ENCODE measurements around the gene RAVER1. TPM values are rescaled to one million over a fixed set of nuclear protein-coding genes. Genes with fewer than 3 reads are reported as not detected.
A peak's percentile ranks its signal among the peaks of the same experiment; 100 is the strongest.

Gene RAVER1
- total RNA-seq, 1 donor from 2014 or later, result 78.2 TPM

DNA sequence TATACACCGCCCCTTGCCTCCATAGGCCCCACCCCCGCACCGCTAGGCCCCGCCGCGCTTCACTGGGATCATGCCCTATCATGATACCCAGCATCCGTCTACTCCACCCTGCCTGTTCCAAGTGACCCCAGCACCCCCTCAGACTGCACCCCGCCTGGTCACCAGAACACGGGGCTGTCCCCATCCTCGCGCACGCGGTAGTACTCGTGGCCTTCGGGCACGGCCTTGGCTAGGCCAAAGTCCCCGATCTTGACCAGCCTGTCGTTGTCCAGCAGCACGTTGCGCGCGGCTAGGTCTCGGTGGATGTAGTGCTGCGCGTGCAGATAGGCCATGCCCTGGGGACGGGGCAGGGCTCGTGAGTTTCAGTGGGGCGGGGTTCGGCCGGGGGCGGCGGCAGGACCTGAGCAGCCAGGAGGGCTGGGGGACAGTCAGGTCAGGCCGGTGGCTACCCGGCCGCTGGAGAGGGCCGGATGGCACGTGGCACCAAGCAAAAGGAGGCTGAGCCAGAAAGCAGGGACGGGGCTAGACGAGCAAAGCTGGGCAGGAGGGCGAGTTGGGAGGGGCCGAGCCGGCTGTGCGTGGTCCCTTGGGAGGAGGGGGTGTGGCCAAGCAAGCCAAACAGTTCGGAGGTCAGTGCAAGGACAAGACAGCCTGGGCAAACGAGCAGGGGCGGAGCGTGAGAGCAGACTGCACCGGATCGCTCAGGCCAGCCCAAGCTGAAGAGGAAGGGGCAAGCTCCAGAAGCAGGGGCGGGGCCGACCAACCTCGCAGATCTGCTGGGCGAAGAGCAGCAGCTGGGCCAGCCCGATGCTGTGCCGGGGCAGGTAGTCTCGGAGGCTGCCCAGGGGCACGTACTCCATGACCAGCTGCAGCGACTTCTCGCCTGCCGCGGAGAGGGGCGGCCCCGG lies 19.7 kb upstream of the RAVER1 start:
- TF ChIP-seq, protein P1, sequence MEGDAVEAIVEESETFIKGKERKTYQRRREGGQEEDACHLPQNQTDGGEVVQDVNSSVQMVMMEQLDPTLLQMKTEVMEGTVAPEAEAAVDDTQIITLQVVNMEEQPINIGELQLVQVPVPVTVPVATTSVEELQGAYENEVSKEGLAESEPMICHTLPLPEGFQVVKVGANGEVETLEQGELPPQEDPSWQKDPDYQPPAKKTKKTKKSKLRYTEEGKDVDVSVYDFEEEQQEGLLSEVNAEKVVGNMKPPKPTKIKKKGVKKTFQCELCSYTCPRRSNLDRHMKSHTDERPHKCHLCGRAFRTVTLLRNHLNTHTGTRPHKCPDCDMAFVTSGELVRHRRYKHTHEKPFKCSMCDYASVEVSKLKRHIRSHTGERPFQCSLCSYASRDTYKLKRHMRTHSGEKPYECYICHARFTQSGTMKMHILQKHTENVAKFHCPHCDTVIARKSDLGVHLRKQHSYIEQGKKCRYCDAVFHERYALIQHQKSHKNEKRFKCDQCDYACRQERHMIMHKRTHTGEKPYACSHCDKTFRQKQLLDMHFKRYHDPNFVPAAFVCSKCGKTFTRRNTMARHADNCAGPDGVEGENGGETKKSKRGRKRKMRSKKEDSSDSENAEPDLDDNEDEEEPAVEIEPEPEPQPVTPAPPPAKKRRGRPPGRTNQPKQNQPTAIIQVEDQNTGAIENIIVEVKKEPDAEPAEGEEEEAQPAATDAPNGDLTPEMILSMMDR (conservative IDR thresholded peaks at IDR 0.05), result no peak
- H3K27ac Mint-ChIP-seq (ENCODE audit: unreplicated experiment), result peak overlapping the region; percentile 19
- no peaks in the 10 kb centered on the region for H3K27me3 Mint-ChIP-seq (ENCODE audit: low read depth)
- peak; percentile 59 for DNase-seq (ENCODE audit: low read depth, low spot score)
- H3K36me3 Mint-ChIP-seq (ENCODE audit: low read depth), result peaks cover 13% of the 10 kb centered on the region
- peak overlapping the region; percentile 49 for H3K4me3 Mint-ChIP-seq
- H3K4me1 Mint-ChIP-seq, result peaks cover 16% of the 10 kb centered on the region
- no peaks in the 10 kb centered on the region for H3K9me3 Mint-ChIP-seq

DNA sequence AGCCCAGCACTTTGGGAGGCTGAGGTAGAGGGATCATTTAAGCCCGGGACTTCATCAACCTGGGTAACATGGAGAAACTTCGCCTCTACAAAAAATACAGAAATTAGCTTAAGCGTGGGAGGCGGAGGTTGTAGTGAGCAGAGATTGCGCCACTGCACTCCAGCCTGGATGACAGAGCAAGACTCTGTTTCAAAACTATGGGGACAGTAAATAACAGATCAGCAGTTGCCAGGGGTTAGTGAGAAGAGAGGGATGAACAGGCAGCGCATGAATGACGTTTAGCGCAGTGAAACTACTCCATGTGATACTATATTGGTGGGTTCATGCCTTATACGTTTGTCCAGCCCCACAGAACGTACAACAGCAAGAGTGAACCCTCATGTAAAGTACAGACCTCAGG lies 13.2 kb upstream of the RAVER1 start:
- no peak overlapping the region for H3K4me3 Mint-ChIP-seq
- TF ChIP-seq, protein P1 (conservative IDR thresholded peaks at IDR 0.05), result no peak
- H3K4me1 Mint-ChIP-seq, result no peaks in the 10 kb centered on the region
- H3K27ac Mint-ChIP-seq (ENCODE audit: unreplicated experiment), result no peak overlapping the region
- H3K27me3 Mint-ChIP-seq (ENCODE audit: low read depth), result no peaks in the 10 kb centered on the region
- no peak for DNase-seq (ENCODE audit: low read depth, low spot score)
- H3K9me3 Mint-ChIP-seq, result no peaks in the 10 kb centered on the region
- no peaks in the 10 kb centered on the region for H3K36me3 Mint-ChIP-seq (ENCODE audit: low read depth)

DNA sequence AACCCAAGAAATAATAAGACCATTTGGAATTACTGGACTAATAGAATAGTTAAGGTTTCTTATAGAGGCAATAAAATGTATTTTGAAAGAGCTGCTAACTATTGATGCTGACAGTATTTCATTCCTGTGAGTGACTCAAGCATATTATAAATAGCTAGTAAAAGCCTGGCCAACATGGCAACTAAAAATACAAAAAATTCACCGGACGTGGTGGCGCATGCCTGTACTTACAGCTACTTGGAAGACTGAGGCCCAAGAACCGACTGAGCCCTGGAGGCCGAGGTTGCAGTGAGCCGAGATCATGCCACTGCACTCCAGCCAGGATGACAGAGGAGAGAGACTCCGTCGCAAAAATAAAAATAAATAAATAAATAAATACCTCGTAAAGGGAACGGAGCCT lies 11.5 kb upstream of the RAVER1 start:
- Mint-ChIP-seq H3K27me3 (ENCODE audit: low read depth) (no peaks in the 10 kb centered on the region), H3K27ac (ENCODE audit: unreplicated experiment) (no peak overlapping the region), H3K4me3 (no peak overlapping the region), H3K4me1 (no peaks in the 10 kb centered on the region), H3K36me3 (ENCODE audit: low read depth) (no peaks in the 10 kb centered on the region), H3K9me3 (no peaks in the 10 kb centered on the region)
- TF ChIP-seq, protein P1 (conservative IDR thresholded peaks at IDR 0.05), result no peak
- no peak for DNase-seq (ENCODE audit: low read depth, low spot score)

DNA sequence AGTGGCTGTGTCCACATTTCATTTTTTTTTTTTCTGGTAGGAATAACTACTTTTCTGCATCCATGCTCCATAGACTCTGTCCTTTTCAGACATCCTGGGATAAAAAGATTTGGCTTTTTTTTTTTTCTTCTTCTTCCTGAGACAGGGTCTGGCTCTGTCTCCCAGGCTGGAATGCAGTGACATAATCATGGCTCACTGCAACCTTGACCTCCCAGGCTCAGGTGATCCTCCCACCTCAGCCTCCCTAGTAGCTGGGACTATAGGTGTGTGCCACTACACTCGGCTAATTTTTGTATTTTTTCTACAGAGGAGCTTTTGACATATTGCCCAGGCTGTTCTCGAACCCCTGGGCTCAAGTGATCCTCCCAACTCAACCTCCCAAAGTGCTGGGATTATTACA lies 10.2 kb upstream of the RAVER1 start:
- H3K4me1 Mint-ChIP-seq, result no peaks in the 10 kb centered on the region
- no peak overlapping the region for H3K4me3 Mint-ChIP-seq
- no peaks in the 10 kb centered on the region for H3K36me3 Mint-ChIP-seq (ENCODE audit: low read depth)
- H3K27ac Mint-ChIP-seq (ENCODE audit: unreplicated experiment), result no peak overlapping the region
- TF ChIP-seq, protein P1 (conservative IDR thresholded peaks at IDR 0.05), result no peak
- H3K27me3 Mint-ChIP-seq (ENCODE audit: low read depth), result no peaks in the 10 kb centered on the region
- no peaks in the 10 kb centered on the region for H3K9me3 Mint-ChIP-seq
- no peak for DNase-seq (ENCODE audit: low read depth, low spot score)

DNA sequence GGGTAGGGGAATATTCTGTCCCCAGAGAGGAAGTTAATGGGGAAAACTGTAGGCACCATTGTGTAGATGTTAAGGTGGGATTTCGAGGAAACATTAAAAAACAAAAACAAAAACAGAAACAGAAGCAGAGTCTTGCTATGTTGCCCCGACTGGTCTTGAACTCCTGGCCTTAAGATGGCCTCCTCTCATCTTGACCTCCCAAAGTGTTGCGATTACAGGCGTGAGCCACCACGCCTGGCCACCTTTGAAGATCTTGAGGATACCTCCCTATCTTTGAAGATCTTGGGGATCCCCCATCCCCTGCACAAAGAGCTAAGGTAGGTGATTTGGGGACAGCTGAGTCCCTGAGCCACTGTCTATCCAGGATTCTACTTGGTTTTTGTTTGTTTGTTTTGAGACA lies 6.6 kb upstream of the RAVER1 start:
- no peak overlapping the region for H3K27ac Mint-ChIP-seq (ENCODE audit: unreplicated experiment)
- DNase-seq (ENCODE audit: low read depth, low spot score), result no peak
- H3K27me3 Mint-ChIP-seq (ENCODE audit: low read depth), result no peaks in the 10 kb centered on the region
- no peak overlapping the region for H3K4me3 Mint-ChIP-seq
- TF ChIP-seq, protein P1 (conservative IDR thresholded peaks at IDR 0.05), result no peak
- H3K9me3 Mint-ChIP-seq, result no peaks in the 10 kb centered on the region
- H3K36me3 Mint-ChIP-seq (ENCODE audit: low read depth), result no peaks in the 10 kb centered on the region
- peaks cover 2% of the 10 kb centered on the region for H3K4me1 Mint-ChIP-seq
